Measurements from ENCODE around the gene CUX1.

Gene CUX1

GRCh38 chr7:102296179-102296438 lies 478.7 kb downstream of the CUX1 start:
- ATAC-seq (ENCODE audit: insufficient read depth, low read depth), result no peak
- no peak for TF ChIP-seq EZH2 (IDR thresholded peaks at IDR 0.05; ENCODE audit: borderline replicate concordance, low read depth, low read length, severe bottlenecking)
- TF ChIP-seq, protein P1, sequence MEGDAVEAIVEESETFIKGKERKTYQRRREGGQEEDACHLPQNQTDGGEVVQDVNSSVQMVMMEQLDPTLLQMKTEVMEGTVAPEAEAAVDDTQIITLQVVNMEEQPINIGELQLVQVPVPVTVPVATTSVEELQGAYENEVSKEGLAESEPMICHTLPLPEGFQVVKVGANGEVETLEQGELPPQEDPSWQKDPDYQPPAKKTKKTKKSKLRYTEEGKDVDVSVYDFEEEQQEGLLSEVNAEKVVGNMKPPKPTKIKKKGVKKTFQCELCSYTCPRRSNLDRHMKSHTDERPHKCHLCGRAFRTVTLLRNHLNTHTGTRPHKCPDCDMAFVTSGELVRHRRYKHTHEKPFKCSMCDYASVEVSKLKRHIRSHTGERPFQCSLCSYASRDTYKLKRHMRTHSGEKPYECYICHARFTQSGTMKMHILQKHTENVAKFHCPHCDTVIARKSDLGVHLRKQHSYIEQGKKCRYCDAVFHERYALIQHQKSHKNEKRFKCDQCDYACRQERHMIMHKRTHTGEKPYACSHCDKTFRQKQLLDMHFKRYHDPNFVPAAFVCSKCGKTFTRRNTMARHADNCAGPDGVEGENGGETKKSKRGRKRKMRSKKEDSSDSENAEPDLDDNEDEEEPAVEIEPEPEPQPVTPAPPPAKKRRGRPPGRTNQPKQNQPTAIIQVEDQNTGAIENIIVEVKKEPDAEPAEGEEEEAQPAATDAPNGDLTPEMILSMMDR (IDR thresholded peaks at IDR 0.05; ENCODE audit: borderline replicate concordance, extremely low read depth, low read length, poor library complexity, severe bottlenecking), result no peak
- H3K9ac ChIP-seq (ENCODE audit: low read depth, low read length), result no peak overlapping the region
- H2AFZ ChIP-seq (ENCODE audit: low read depth, low read length), result no peak overlapping the region
- H3K4me2 ChIP-seq (ENCODE audit: insufficient read depth, low read length), result no peak overlapping the region
- H3K4me3 ChIP-seq (ENCODE audit: low read depth in 1 of 2, low read length in 2 of 2), result no peak overlapping the region
- H4K20me1 ChIP-seq (ENCODE audit: insufficient read depth, low read length), result peaks cover 8% of the 10 kb centered on the region
- H3K27ac ChIP-seq (ENCODE audit: low read length), result no peak overlapping the region
- H3K4me1 ChIP-seq (ENCODE audit: insufficient read depth, low read length), result no peaks in the 10 kb centered on the region
- H3K27me3 ChIP-seq (ENCODE audit: insufficient read depth, low read length, poor library complexity), result no peaks in the 10 kb centered on the region
- no peaks in the 10 kb centered on the region for H3K79me2 ChIP-seq (ENCODE audit: insufficient read depth, low read length)
- H3K9me3 ChIP-seq (ENCODE audit: insufficient read depth, low read length, severe bottlenecking), result no peaks in the 10 kb centered on the region
- H3K36me3 ChIP-seq (ENCODE audit: insufficient read depth, low read length), result no peaks in the 10 kb centered on the region
- no peak for DNase-seq

- Histone ChIP-seq H3K9me3 (ENCODE audit: insufficient read depth, low read length, severe bottlenecking) (no peaks in the 10 kb centered on the region), H3K9ac (ENCODE audit: low read depth, low read length) (no peak overlapping the region), H3K27me3 (ENCODE audit: insufficient read depth, low read length, poor library complexity) (no peaks in the 10 kb centered on the region), H2AFZ (ENCODE audit: low read depth, low read length) (no peak overlapping the region), H3K4me3 (ENCODE audit: low read depth in 1 of 2, low read length in 2 of 2) (no peak overlapping the region), H3K36me3 (ENCODE audit: insufficient read depth, low read length) (no peaks in the 10 kb centered on the region), H3K4me2 (ENCODE audit: insufficient read depth, low read length) (no peak overlapping the region), H3K27ac (ENCODE audit: low read length) (no peak overlapping the region), H3K79me2 (ENCODE audit: insufficient read depth, low read length) (no peaks in the 10 kb centered on the region), H4K20me1 (ENCODE audit: insufficient read depth, low read length) (peaks cover 8% of the 10 kb centered on the region), H3K4me1 (ENCODE audit: insufficient read depth, low read length) (no peaks in the 10 kb centered on the region)
- TF ChIP-seq EZH2 (IDR thresholded peaks at IDR 0.05; ENCODE audit: borderline replicate concordance, low read depth, low read length, severe bottlenecking), result no peak
- TF ChIP-seq, protein P1 (IDR thresholded peaks at IDR 0.05; ENCODE audit: borderline replicate concordance, extremely low read depth, low read length, poor library complexity, severe bottlenecking), result no peak
- DNase-seq (no peak), ATAC-seq (ENCODE audit: insufficient read depth, low read depth) (no peak)
These were observed 479.1 kb downstream of the CUX1 start for GRCh38 chr7:102296514-102296913.

- ATAC-seq (ENCODE audit: insufficient read depth, low read depth), result no peak
- no peak overlapping the region for H3K9ac ChIP-seq (ENCODE audit: low read depth, low read length)
- H3K27me3 ChIP-seq (ENCODE audit: insufficient read depth, low read length, poor library complexity), result no peaks in the 10 kb centered on the region
- H3K9me3 ChIP-seq (ENCODE audit: insufficient read depth, low read length, severe bottlenecking), result no peaks in the 10 kb centered on the region
- DNase-seq, result no peak
- no peaks in the 10 kb centered on the region for H3K36me3 ChIP-seq (ENCODE audit: insufficient read depth, low read length)
- H4K20me1 ChIP-seq (ENCODE audit: insufficient read depth, low read length), result 0 out of 2 replicates have a peak, but pooled peaks cover 3% of the 10 kb centered on the region
- TF ChIP-seq, protein P1 (IDR thresholded peaks at IDR 0.05; ENCODE audit: borderline replicate concordance, extremely low read depth, low read length, poor library complexity, severe bottlenecking), result no peak
- no peak for TF ChIP-seq EZH2 (IDR thresholded peaks at IDR 0.05; ENCODE audit: borderline replicate concordance, low read depth, low read length, severe bottlenecking)
- H3K79me2 ChIP-seq (ENCODE audit: insufficient read depth, low read length), result no peaks in the 10 kb centered on the region
- H3K27ac ChIP-seq (ENCODE audit: low read length), result no peak overlapping the region
- H3K4me2 ChIP-seq (ENCODE audit: insufficient read depth, low read length), result no peak overlapping the region
- no peak overlapping the region for H3K4me3 ChIP-seq (ENCODE audit: low read depth in 1 of 2, low read length in 2 of 2)
- no peak overlapping the region for H2AFZ ChIP-seq (ENCODE audit: low read depth, low read length)
- H3K4me1 ChIP-seq (ENCODE audit: insufficient read depth, low read length), result no peaks in the 10 kb centered on the region
These were observed 480.2 kb downstream of the CUX1 start for GRCh38 chr7:102297487-102298218.
